ENCODE results near the gene CCR4. TPM values are rescaled to one million over a fixed set of nuclear protein-coding genes. Genes with fewer than 3 reads are reported as not detected.

Gene CCR4
- total and polyA plus RNA-seq, 9 of the 15 experiments (the other 6 are each of a cell fraction or from before 2014, with no cell fraction given) = 0.04 to 0.47 (median 0.25) TPM; not detected in 1

GRCh38 chr3:32991781-32992180 is 40.3 kb downstream of the CCR4 start:
- intact Hi-C loops (cut with micrococcal nuclease) (no loop called here), in situ Hi-C loops (cut with MboI) (no loop called here)
- no peak overlapping the region for H2AFZ ChIP-seq (ENCODE audit: low read depth, low read length)
- no peak for ATAC-seq
- H3K36me3 ChIP-seq (ENCODE audit: control insufficient read depth, insufficient read depth, low read length) = peaks cover 6% of the 10 kb centered on the region; the same call in 1 of the 3 replicates
- CTCF ChIA-PET (ENCODE audit: low intra/inter-chr PET ratio) = no interaction called here
- H3K9me3 ChIP-seq (replicated peaks; ENCODE audit: control insufficient read depth, insufficient read depth, low read depth, low read length) = no peaks in the 10 kb centered on the region
- H3K79me2 ChIP-seq (ENCODE audit: control insufficient read depth, insufficient read depth, low read length) = no peaks in the 10 kb centered on the region
- POLR2A ChIA-PET = interaction anchor here (1.0 kb wide), 1 partner anchor 10 kb away, joined by 4 read pairs; no protein-coding TSS in a partner anchor
- H3K9me1 ChIP-seq (ENCODE audit: control insufficient read depth, insufficient read depth, low read length) = no peaks in the 10 kb centered on the region
- H3K27ac ChIP-seq (ENCODE audit: extremely low read depth, low read depth, low read length) = no peak overlapping the region
- no peaks in the 10 kb centered on the region for H4K20me1 ChIP-seq (replicated peaks; ENCODE audit: control insufficient read depth, insufficient read depth, low read length)
- WGBS (ENCODE audit: insufficient coverage, low coverage, missing lambda C conversion rate) = 41% methylated on average over 7 of the region's 7 CpGs
- no peaks in the 10 kb centered on the region for H3K4me1 ChIP-seq (replicated peaks in 1 of 2; ENCODE audit: control insufficient read depth in 2 of 2, insufficient read depth in 2 of 2, low read length in 2 of 2)
- no TSS peak for BruUV-seq (replicated peaks)
- no peak for FAIRE-seq
- no peak for DNase-seq (ENCODE audit: extremely low read depth in 1 of 4, low spot score in 3 of 4)
- TF ChIP-seq JUN (IDR thresholded peaks at IDR 0.05; ENCODE audit: borderline replicate concordance, low read depth, low read length) (no peak), JUN (CRISPR knock-in tag; IDR thresholded peaks at IDR 0.05; ENCODE audit: borderline replicate concordance) (no peak), ZNF140 (CRISPR knock-in tag; IDR thresholded peaks at IDR 0.05) (no peak), ARID4B (CRISPR knock-in tag; IDR thresholded peaks at IDR 0.05) (no peak)
- TF ChIP-seq, protein P1, sequence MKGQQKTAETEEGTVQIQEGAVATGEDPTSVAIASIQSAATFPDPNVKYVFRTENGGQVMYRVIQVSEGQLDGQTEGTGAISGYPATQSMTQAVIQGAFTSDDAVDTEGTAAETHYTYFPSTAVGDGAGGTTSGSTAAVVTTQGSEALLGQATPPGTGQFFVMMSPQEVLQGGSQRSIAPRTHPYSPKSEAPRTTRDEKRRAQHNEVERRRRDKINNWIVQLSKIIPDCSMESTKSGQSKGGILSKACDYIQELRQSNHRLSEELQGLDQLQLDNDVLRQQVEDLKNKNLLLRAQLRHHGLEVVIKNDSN (CRISPR knock-in tag; IDR thresholded peaks at IDR 0.05) = no peak
- TF ChIP-seq, protein P2, sequence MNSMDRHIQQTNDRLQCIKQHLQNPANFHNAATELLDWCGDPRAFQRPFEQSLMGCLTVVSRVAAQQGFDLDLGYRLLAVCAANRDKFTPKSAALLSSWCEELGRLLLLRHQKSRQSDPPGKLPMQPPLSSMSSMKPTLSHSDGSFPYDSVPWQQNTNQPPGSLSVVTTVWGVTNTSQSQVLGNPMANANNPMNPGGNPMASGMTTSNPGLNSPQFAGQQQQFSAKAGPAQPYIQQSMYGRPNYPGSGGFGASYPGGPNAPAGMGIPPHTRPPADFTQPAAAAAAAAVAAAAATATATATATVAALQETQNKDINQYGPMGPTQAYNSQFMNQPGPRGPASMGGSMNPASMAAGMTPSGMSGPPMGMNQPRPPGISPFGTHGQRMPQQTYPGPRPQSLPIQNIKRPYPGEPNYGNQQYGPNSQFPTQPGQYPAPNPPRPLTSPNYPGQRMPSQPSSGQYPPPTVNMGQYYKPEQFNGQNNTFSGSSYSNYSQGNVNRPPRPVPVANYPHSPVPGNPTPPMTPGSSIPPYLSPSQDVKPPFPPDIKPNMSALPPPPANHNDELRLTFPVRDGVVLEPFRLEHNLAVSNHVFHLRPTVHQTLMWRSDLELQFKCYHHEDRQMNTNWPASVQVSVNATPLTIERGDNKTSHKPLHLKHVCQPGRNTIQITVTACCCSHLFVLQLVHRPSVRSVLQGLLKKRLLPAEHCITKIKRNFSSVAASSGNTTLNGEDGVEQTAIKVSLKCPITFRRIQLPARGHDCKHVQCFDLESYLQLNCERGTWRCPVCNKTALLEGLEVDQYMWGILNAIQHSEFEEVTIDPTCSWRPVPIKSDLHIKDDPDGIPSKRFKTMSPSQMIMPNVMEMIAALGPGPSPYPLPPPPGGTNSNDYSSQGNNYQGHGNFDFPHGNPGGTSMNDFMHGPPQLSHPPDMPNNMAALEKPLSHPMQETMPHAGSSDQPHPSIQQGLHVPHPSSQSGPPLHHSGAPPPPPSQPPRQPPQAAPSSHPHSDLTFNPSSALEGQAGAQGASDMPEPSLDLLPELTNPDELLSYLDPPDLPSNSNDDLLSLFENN (IDR thresholded peaks at IDR 0.05; ENCODE audit: low read depth in 2 of 2, low read length in 2 of 2) = no peak
- H3K4me2 ChIP-seq (ENCODE audit: insufficient read depth, low read length) = no peak overlapping the region
- H3K9ac ChIP-seq (ENCODE audit: insufficient read depth in 1 of 2, low read depth in 2 of 2, low read length in 2 of 2) = no peak overlapping the region
- H3K27me3 ChIP-seq (ENCODE audit: control insufficient read depth in 2 of 2, insufficient read depth in 2 of 2, low read length in 2 of 2) = no peaks in the 10 kb centered on the region
- no peak overlapping the region for H3K4me3 ChIP-seq

All from K562 (cell line).